GM18505 (cell line): ENCODE results near the gene MRI1.
"Not testable (repeated sequence)": the region's sequence is repeated elsewhere in the genome, so short reads cannot be mapped to it uniquely, and the experiment has no call there.

ENCODE experiments used
- ATAC-seq: cut with Tn5 transposase; IDR thresholded peaks from one replicate; pipeline ENCODE4 v1.9.1; 2021; ENCODE audit not compliant: unreplicated experiment
- POLR2A ChIP-seq: IDR thresholded peaks from 4 replicates; pipeline ENCODE4 v1.6.1; 2011; ENCODE audit warnings: borderline replicate concordance; ENCODE audit not compliant: insufficient read depth, insufficient read length; ENCODE audit errors: extremely low read depth

MRI1 gene

GRCh38 chr19:13766095-13766481 lies 1.8 kb downstream of the MRI1 start:
- TF ChIP-seq POLR2A = no peak
- ATAC-seq = no peak

GRCh38 chr19:13768510-13768909 lies 4.2 kb downstream of the MRI1 start:
- no peak for ATAC-seq
- no peak for TF ChIP-seq POLR2A

- no peak for ATAC-seq
- no peak for TF ChIP-seq POLR2A
These were observed 5.8 kb downstream of the MRI1 start for GRCh38 chr19:13770013-13770635.

GRCh38 chr19:13774217-13775191 lies 10.2 kb downstream of the MRI1 start, which contains the start of gene C19orf53:
C19orf53 (plus strand) TSS chr19:13774456; CDS start chr19:13774478, 22 bp downstream.
- ATAC-seq = peak; percentile 73
- peak; percentile 86 for TF ChIP-seq POLR2A

GRCh38 chr19:13778398-13778797 lies 14.1 kb downstream of the MRI1 start:
- ATAC-seq = no peak
- TF ChIP-seq POLR2A = no peak

GRCh38 chr19:13778847-13779246 lies 14.5 kb downstream of the MRI1 start:
- ATAC-seq = no peak
- no peak for TF ChIP-seq POLR2A

DNA sequence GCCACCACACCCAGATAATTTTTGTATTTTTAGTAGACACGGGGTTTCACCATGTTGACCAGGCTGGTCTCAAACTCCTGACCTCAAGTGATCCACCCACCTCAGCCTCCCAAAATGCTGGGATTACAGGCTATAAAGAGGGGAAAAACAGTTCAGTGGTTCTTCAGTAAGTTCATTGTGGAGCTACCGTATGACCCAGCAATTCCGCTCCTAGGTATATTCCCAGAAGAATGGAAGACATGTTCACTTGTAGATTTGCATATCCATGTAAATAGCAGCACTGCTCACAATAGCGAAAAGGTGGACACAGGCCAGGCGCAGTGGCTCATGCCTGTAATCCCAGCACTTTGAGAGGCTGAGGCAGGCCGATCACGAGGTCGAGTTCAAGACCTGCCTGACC lies 15.5 kb downstream of the MRI1 start:
- ATAC-seq = not testable (repeated sequence)

DNA sequence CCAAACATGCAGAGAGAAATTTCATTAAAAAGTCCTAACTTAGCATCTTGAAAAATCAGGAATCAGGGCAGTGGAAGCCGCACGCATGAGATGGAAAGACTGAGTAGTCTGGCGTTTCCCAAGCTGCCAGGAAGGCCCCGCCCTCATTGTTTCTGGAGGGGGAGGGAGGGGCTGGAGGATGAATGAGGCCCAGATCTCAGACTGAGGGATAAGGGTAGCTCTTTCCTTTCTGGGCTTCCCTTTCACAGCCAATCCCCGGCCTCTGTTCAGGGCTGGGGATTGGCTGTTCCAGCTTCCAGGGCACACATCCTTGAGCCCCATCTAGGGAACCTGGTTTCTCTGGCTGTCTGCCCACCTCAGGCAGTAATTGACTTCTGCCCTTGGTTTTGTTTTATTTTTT lies 17.2 kb downstream of the MRI1 start:
- TF ChIP-seq POLR2A = no peak
- no peak for ATAC-seq

- TF ChIP-seq POLR2A = no peak
- ATAC-seq = no peak
These were observed 18.2 kb downstream of the MRI1 start for GRCh38 chr19:13782537-13782936.

DNA sequence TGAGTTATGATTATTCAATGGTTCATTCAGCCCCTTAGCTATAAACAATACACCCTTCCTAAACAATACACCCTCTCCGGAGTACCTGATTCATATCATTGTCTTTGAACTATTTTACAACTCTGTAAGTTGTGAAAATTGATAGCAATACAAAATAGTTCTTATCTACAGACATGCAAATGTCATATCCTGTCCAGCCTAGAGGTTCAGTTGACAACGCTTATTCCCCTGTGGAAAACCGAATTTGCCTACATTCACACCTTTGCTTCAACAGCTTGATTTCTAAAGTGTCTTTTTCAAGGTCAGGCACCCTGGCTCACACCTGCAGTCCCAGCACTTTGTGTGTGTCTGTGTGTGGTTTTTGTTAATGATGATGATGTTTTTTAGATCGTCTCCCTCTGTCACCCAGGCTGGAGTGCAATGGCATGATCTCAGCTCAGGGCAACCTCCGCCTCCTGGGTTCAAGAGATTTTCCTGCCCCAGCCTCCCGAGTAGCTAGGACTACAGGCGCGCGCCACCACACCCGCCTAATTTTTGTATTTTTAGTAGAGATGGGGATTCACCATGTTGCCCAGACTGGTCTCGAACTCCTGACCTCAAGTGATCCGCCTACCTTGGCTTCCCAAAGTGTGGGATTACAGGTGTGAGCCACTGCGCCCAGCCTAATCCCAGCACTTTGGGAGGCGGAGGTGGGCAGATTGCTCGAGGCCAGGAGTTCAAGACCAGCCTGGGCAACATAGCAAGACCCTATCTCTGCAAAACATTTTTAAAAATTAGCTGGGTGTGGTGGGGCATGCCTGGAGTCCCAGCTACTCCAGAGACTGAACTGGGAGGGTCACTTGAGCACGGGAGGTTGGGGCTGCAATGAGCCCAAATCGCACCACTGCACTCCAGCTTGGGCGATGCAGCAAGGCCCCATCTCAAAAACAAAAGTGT lies 19.5 kb downstream of the MRI1 start:
- no peak for ATAC-seq
- no peak for TF ChIP-seq POLR2A

GRCh38 chr19:13784731-13785452 lies 20.6 kb downstream of the MRI1 start:
- TF ChIP-seq POLR2A = no peak
- no peak for ATAC-seq

- ATAC-seq = no peak
- no peak for TF ChIP-seq POLR2A
These were observed 24.7 kb downstream of the MRI1 start for GRCh38 chr19:13788991-13789390.
